ENCODE results near the gene CYP46A1.
A peak's percentile ranks its signal among the peaks of the same experiment; 100 is the strongest.

The CYP46A1 gene

DNA sequence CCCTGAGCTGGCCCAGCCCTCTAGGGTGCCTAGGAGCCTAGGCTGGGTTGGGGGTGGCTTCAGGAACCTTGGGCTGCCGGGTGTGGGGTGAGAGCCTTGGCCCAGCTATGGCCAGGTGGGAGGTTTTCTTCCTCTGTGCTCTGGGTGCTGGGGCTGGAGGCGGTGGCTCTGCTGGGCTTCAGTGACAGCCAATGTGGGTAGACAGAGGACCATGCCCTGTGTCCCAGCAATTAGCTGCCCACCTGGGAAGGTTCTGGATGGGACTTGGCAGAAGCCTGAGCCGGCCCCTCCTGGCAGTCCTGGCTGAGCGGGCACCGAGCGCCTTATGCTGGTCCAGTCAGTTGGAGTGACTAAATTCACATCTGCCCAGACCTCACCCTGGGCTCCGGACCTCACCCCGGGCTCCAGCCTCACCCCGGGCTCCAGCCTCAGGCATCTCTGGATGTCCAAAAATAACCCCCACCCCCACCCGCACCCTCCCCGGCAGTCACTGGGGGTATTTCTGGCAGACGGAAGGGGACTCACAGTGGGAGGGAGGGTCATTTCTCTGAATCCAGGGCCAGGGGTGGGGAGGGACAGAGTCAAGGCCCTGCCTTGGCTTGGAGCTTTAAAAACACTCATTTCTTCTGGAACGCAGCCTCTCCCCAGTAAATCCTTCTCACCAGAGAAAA is 46.9 kb downstream of the CYP46A1 start:
- no peak for DNase-seq (ENCODE audit: low spot score)

DNA sequence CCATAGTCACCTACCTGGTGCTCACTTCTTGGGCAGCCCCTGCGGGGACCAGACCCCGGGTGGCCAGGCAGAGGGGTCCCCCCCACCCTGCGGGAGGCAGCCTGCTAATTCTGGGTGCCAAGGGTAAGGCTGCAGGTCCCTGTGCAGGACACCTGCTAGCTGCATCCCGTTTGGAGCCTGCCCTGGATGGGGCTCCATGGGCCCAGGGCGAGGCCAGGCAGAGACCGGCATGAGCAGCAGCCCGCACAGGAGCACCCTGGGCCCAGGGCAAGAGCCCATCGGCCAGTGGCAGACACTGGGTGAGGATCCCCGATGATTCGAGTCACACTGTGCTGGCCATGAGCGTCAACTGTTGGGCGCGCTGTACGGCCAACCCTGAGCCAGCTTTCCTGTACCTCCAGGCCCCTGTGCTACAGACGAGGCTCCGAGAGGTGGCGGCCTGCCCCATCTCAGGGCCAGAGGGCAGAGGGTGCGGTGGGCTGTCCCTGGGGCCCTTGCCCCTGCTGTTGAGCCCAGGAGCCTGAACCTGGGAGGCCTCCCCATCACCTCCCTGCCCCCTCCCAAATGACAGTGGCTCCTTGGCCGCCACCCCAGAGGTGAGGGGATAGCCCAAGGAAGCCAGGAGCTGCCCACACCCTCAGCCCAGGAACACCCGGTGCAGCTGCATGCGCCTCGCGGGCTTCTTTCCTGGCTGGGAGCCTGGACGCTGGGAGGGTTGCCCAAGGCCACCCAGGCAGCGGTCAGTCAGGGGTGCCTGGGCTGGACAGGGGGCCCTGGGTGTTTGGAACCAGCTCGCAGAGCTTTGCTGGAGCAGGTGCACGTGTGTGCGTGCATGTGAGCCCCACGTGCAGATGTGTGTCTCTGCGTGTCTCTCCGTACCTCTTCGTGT is 47.7 kb downstream of the CYP46A1 start:
- no peak for DNase-seq (ENCODE audit: low spot score)

DNA sequence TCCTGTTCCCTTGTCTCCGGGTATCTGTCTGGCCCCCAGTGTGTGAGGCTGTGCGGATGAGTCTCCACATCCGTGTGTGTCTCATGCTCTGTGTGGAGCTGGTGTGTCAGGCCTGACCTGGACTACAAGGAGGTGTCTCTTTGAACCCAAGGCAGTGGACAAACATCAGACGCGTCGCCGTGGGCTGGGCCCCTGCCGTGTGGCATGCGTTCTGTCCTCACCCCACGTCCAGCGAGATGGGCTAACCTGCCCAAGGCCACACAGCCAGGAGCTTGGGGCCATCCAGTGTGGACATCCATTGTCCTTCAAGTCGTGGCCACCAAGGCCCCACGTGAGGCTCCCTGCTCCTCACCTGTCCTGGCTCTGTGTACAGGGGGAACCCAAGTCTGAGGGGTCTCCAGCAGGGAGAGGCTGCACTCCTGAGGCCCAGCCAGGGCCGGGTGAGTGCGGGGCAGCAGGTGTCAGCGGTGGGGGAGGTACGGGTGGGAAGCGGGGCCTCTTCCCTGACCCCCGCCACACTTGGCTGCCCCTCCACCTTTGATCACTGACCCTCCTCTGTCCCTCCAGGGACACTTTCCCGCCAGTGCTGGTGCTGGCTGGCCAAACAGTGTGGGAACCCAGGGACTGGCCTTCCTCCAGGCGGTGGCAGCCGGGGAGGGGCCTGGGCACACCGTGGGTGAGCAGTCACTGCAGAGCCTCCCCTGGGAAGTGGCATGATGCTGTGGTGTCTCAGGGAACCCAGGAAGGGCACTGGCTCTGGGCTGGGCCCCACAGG is 48.5 kb downstream of the CYP46A1 start:
- no peak for DNase-seq (ENCODE audit: low spot score)

DNA sequence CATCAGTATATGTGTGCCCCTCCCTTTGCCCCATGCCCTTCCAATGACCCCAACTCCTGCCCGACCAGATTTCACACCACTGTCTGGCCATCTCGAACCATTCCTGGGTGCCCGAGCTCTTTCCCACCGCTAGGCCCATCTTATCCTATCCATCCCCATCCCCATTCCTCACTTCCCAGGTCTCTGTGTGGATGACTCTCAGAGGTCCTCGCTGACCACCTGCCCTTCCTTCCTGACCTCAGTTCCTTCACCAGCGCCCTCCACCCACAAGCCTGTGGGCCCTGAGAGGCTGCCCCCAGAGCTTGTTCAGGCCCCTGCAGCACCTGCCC is 49.1 kb downstream of the CYP46A1 start:
- no peak for DNase-seq (ENCODE audit: low spot score)

DNA sequence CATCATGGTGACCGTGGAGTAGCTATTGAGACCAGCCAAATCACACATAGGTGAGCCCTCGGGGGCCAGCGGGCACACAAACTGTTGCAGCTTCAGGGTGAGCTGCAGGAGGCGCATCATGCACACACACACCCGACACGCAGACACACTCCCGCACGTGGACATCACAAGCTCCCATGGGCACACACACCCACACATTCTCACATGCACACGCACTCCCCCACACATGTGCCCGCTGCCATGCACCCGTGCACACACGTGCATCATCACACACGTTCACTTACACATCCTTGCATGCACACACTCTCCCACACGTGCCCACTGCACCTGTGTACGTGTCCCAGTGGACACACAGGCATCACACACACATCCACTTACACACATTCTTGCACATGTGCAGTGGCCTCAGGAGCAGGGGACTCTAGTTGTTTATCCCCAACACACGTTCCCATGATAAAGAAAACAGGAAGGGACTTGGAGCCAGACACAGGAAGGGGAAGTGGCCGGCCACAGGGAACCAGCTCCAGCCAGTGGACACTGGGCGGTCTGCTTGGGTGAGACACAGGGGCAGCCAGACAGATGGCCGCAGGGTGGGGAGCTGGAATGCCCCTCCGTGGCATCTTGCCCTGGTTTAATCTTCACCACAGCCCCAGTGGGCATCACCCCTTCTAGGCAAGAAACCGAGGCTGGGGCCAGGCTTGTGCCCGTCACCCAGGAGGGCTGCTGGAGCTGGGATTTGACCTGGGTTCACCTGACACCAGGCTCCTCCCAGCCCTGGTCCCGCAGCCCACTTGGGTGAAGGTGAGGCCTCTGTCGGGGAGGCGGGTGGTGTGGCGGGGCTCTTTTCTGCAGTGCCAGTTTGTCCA is 49.7 kb downstream of the CYP46A1 start:
- DNase-seq (ENCODE audit: low spot score) = no peak

DNA sequence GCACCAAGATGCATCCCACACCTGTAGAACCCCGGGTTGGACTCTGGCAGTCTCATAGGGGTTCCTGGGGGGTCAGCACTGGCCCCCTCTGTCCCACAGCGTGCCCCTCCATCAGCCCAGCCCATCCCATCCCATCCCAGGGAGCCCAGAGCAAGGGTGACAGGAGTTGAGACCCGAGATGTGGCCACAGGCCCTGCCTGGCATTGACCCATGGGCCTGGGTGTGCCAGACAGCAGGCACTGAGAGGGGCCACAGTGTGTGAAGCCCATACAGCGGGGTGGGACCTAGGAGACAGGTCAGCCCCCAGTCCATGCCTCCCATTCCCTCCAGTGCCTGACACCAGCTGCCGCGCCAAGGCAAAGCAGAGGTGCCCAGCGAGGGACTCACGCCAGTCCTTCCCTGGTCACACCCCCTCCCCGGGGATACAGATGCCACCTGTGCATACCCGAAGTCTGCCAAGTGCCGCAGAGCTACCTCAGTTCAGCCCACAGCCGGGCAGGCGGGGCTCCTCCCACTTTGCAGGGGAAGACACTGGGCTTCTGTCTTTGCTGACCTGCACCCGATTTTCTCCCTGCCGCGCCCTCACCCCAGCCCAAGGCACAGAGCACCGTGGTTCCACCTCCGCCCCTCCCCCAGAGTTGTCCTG is 50.4 kb downstream of the CYP46A1 start:
- no peak for DNase-seq (ENCODE audit: low spot score)

DNA sequence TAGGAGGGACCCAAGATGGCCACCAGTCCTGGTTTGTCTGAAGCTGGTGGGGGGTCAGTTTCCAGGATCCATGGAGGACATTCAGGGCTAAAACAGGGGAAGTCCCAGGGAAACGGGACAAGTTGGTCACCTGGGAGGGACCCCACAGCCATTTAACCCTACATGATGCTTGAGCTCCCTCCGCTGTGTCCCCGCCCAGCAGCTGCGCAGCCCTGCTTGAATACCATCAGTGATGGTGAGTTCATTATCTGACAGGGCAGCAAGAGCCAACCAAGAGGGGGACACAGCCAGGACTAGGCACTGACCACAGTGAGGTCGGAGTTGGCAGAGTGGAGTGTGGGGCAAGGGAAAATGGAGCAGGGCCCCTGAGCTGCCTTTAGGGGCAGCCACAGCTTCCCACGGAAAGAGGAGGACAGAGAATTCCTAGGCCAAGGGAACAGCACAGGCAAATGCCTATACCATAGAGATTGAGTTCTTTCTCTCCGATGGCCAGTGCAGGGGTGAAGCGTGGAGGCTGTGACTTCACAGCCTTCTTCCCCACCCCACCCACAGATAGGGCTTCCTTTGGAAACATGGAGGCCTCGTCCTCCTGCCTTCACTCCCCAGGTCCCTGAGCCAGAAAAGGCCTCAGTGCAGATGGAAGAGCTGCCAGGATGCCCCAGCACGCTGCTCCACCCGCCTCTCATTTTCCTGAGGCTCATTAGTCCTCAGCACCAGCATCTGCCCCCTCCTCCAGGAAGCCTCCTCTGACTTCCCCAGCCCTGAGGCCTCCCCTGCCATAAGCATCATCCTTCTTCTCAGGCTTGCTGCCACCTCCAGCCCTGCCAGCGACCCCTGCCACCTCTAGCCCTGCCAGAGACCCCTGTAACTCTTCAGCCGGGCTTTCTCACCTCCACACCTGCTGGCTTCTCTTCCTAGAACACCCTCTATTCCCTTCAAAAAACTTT is 51.4 kb downstream of the CYP46A1 start:
- no peak for DNase-seq (ENCODE audit: low spot score)

DNA sequence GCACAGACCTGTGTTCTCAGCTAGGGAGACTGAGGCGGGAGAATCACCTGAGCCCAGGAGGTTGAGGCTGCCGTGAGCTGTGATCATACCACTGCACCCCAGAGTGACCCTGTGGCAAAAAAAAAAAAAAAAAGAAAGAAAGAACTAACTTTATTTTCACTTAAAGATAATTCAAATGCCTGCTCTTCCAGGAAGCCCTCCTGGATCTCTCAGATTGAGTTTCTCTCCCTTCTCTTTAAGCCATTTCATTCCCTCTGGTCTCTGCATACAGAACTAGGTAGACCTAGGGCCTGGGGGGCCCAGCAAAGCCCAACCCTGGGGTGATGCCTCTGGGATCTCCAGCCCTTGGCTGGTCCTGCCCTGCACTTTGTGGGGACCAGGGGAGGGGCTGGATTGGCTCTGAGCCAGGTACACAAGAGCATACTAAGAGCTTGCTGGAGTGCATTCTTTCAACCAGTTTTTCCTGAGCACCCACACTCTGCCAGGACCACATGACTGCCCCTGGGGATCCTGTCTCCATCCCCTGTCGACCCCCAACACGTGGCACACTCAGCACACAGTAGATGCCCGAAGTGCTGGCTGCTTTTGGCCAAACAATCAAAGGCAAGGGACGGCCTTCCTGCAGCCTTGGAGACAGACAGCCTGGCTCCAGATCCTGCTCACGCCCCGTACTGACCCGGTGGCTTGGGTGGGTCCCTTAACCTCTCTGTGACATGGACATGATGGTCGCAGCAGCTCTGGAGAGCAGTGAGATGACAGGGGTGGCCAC is 52.7 kb downstream of the CYP46A1 start:
- peak; percentile 31 for DNase-seq (ENCODE audit: low spot score)

DNA sequence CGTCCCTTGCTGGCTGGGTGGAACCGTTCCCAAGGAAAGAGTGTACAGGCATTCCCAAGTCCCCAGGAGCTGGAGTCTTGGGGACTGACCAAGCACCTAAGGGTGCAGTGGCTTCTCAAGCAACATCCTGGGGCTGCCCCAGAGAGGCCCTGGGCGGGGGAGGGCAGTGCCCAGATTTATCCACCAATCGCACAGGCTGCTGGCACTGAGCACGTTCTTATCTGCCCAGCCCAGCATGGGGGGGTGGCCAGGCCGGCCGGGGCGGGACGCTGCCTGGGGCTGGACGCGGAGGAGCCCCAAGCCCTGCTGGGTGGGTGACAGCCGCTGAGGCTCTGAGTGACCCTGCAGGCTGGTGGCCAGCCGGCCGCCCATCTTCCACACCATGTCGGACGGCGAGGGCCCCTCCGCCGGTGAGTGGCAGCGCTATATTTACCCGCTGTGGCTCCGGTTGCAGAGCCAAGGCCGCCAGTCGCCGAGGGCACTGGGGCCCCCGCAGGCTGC is 53.4 kb downstream of the CYP46A1 start:
- no peak for DNase-seq (ENCODE audit: low spot score)

DNA sequence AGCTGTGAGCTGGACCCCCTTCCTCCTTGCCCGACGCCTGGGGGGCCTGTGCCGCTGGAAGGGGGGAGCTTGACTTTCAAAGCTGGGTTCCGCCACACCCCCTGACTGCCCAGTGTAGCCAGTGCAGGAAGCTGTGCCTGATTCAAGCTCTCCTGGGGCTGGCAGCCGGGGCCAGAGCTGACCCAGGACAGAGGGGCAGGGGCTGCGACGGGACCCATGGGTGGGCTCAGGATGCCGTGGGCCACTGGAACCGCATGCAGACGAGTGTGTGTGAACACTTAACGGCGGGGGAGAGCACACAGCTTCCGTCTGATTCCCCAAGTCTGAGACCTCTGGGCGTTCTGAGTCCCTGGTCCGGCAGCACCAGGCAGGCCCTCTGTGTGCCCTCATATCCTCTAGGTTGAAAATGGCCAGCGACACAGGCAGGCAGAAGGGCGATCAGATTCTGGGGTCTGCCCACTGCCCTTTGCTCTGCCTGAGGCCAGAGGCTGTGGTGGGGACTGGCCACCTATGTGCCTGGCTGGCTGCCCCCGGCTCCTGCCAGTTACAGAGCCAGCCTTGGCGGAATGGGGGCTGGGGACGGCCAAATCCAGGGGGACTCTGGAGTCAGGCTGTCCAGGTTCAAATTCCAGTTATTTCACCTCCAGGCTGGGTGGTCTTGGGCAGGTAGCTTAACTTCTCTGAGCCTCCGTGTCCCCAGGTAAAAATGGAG is 54.0 kb downstream of the CYP46A1 start:
- no peak for DNase-seq (ENCODE audit: low spot score)

DNA sequence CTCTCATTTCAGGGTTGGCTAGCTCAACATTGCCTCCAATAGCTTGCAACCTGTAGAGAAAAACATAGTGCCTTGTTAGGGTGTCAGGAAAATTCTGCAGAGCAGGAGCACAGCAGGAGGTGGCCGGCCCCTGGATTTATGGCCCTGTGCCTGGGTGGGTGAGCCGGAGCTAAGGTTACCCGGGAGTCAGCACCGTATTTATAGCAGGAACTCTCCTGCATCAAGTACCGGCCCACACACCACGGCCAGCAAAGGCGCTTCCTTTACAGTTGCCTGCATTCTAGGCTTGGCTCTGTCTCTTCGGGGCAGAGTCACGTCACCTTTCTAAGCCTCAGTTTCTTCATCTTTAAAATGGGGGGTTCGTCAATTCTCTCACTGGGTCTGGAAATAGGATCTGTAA is 56.3 kb downstream of the CYP46A1 start:
- DNase-seq (ENCODE audit: low spot score) = no peak

DNA sequence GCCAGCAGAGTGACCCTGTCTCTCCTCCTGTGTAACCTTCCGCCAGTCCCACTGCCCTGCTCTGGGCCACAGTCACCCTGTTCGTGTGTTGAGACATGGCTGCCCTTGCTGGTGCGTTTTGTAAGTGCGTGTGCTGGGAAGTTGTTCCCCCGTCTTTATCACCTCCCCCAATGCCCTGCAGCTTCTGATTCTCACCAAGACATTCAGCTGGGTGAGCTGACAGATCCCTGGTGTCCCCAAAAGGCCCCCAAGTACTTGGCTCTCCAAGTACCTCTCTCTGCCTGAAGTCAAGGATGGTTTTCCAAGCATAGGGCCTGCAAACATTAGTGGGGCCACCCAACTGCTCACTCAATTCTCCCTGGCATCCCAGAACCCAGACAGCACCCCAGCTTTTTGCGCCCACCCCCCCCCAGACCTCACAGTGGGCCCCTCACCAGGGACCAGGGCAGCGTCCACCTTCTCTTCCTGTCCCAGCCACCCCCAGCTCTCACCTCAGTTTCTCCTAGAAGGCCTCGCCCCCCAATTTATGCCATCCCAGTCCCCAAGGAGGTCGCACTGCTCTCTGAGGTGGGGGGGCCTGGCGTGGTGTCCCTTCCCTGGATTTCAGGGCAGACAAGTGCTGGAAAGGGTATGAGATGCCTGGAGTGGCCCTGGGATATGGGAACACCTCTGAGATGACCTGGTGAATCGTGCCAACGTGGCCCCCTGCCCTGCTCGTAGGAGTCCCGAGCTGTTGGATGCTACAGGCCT is 57.3 kb downstream of the CYP46A1 start:
- no peak for DNase-seq (ENCODE audit: low spot score)

DNA sequence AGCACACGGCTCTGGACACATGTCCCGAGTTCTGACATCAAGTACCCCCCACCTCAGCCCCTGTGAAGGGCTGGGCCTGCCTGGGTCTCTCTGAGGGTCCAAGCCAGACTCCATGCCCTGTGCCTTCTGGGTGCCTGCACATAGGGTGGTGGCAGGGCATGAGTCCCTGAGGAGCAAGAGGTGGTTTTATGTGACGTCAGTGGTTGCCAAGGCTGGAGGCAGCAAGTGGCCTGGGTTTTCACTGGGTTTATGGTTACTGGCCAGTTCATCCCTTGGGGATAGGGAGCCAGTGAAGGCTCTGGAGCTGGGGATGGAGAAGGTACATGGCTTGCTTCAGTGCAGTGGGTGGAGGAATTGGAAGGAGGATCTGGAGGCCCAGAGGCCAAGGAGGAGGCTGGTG is 58.0 kb downstream of the CYP46A1 start:
- DNase-seq (ENCODE audit: low spot score) = no peak

DNA sequence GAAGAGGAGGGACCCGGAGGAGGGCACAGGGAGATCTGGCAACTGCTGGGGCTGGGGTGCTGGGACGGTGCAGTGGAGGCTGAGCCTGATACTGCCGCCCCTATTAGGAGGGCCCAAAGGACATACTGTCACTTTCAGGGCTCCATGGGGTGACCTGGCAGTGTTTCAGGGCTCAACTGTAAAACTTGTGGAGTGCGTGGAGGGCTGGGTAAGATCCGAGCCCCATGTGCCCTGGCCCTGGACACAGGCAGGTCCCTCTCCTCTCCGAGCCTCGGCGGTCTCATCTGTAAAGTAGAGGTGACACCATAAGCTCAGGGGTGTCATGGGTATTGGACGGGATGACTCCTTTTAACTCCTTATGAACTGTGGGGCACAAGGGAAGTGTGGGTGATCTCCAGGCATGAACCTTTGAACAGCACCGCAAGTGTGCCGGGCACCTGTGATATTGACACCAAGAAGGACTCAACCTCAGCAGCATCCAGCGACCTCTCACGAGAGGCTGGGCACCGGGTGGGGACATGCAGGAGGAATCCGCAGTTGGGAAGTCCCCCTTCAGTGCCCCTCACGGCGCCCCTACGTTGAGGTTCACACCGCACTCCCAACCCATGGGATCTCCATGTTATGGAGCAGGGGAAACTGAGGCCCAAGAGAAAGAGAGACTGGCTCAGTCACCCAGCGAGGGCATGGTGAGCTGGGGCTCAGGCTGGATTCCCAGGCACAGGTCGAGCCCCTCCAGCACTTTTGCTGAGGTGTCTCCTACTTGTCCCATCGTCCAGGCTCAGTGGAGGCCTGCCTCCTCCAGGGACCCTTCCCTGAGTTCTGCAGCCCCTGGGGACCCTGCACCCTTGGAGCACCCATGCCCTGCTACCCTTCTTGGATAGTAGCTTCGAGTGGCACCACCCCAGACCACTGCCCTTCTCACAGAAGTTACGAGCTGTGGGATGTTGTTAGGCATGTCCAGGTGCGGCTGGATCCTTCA is 58.7 kb downstream of the CYP46A1 start:
- DNase-seq (ENCODE audit: low spot score) = no peak

DNA sequence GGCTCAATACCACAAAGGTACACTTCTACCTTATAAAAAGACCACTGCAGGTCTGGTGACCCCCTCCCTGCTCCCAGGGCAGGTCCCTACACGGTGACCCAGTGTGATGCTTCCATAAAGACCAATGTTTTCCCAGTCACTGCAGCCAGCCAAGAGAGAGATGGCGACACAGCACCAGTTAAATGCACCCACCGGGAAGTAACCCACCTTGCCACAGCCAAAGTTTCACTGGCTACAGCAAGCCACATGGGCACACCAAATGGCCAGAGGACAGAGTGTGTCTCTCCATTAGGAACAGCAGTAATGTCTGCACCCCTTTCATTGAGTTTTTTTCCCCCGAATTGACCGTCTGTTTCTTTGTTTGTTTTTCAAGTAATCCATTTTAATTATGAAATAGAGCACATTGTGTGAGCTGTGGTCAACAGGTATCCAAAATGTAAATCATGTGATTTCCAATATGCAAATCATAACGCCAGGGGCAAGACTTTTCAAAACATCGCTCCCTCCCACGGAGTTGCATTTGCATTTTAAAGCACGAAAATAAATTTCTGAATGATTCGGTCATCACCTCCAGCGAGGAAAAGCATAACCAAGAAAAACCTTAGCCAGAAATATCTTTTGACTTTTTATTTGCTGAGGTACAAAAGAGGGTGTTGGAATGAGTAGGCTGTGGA is 60.2 kb downstream of the CYP46A1 start:
- no peak for DNase-seq (ENCODE audit: low spot score)

DNA sequence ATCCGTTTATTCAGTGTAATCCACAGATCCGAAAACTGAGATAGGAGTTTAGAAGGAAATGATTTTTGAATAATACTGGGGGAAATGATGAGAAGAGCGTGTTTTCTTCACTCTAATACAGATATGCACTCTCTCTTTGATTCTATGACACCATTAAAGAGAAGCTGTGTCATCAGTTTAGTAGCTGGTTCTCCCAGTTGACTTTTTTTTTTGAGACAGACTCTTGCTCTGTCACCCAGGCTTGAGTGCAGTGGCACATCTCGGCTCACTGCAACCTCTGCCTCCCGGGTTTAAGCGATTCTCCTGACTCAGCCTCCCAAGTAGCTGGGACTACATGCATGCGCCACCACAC is 60.8 kb downstream of the CYP46A1 start:
- DNase-seq (ENCODE audit: low spot score) = no peak
